DND-41 (cell line): Measurements from ENCODE around the gene SLIT2.

ENCODE experiments used
- CTCF ChIP-seq: IDR thresholded peaks from 2 replicates; pipeline ENCODE4 v1.5.1; 2012; ENCODE audit warnings: borderline replicate concordance, low read length, moderate library complexity, mild to moderate bottlenecking; ENCODE audit not compliant: poor library complexity, severe bottlenecking; ENCODE audit errors: extremely low read depth
- EZH2 ChIP-seq: IDR thresholded peaks from 3 replicates; pipeline ENCODE4 v1.6.1; 2012; ENCODE audit warnings: borderline replicate concordance, low read depth, mild to moderate bottlenecking, moderate library complexity, low read length, inconsistent platforms; ENCODE audit not compliant: severe bottlenecking

GRCh38 chr4:20264688-20265087 is 13.0 kb downstream of the SLIT2 start:
- TF ChIP-seq CTCF (no peak), EZH2 (no peak)
